Activated CD4-positive, alpha-beta T cell treated with anti-CD3 and anti-CD28 coated beads for 48 hours (primary cell): ENCODE measurements around the gene C16orf82.

ENCODE experiments used
- DNase-seq: peaks from one replicate; pipeline ENCODE4 v3.0.0-alpha.2; 2020

The C16orf82 gene

DNA sequence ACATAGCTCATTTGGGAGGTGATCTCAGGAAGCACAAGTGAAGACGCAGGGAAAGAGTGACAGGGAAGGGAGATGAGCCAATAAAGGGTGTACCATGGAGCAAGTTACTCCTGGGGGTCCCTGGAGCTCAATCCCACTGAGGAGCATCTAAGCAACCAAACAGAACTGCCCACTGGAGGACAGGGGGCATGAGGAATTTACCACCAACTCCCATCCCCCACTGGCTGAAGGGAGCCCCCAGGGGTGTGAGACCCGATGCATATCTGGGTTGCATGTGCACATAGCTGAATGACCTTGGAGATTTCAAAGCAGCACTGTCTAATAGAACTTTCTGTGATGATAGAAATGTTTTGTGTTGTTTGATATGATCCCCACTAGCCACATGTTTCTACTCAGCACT, 29.6 kb downstream of the C16orf82 start:
- DNase-seq, result no peak

GRCh38 chr16:27097800-27098230, 31.1 kb downstream of the C16orf82 start:
- no peak for DNase-seq

GRCh38 chr16:27098366-27099049, 31.8 kb downstream of the C16orf82 start:
- no peak for DNase-seq

- no peak for DNase-seq
These were observed 36.2 kb downstream of the C16orf82 start for GRCh38 chr16:27102701-27103575.

GRCh38 chr16:27103954-27104353, 37.2 kb downstream of the C16orf82 start:
- DNase-seq, result no peak

DNA sequence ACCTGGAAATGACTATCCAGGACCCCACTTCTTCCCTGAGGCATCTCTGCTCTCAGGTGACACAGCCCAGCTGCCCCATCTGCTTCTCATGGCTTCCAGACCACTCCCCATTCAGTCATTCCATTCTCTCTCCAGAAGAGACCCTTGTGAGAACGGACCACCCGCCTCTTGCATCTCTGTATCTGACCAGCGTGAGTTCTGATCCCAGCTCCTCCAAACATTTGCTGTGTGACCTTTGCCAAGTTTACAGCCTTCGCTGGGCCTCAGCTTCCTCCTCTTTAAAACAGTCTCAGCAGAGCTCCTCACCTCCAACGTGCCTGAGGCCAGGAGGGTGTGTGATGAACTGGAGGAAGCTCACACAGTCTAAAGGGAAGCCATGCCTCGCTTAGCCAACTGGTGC, 39.6 kb downstream of the C16orf82 start:
- no peak for DNase-seq

DNA sequence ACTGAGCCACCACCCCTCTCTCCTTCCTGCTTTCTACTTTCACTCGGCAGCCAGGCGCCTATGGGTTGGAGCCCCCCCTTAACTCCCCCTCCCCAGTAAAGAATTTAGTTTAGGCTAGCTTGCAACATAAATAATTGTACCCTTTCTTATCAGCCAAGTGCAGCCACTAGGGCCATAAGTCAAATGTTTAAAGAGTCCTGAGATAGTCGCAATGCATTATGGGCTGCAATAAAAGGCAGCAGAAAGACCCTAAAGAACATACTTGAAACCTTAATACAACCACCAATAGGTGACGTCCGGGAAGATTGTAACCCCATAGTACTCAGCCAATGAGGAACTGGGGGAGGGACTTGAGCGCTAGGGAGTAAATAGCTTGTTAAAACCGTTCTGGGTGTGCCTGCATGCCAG, 40.5 kb downstream of the C16orf82 start:
- no peak for DNase-seq

DNA sequence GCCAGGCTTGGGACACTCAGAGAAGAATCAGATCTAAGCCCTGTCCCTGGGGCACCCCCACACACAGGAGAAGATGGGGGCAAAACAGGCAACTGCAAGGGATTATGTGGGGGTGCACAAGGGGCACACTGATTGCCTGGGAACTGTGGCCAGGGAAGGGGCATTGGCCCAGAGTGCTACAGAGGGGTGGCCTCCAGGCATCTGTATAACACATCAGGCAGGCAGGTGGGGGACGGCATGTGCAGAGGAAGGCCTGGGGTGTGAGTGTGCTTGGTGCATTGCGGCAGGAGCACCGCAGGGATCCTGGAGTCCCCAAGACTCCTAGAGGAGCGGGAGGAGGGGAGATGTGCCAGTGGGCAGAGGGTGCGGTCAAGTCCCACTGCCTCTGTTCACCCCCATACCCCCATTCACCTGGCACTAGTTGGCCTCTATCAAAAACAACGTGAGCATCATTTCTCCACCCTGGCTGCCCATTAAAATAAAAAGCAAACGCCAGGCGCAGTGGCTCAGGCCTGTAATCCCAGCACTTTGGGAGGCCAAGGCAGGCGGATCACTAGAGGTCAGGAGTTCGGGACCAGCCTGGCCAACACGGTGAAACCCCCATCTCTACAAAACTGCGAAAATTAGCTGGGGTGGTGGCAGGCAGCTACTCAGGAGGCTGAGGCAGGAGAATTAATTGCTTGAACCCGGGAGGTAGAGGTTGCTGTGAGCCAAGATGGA, 41.5 kb downstream of the C16orf82 start:
- DNase-seq, result no peak

- DNase-seq, result no peak
These were observed 42.3 kb downstream of the C16orf82 start for GRCh38 chr16:27108826-27109665.

DNA sequence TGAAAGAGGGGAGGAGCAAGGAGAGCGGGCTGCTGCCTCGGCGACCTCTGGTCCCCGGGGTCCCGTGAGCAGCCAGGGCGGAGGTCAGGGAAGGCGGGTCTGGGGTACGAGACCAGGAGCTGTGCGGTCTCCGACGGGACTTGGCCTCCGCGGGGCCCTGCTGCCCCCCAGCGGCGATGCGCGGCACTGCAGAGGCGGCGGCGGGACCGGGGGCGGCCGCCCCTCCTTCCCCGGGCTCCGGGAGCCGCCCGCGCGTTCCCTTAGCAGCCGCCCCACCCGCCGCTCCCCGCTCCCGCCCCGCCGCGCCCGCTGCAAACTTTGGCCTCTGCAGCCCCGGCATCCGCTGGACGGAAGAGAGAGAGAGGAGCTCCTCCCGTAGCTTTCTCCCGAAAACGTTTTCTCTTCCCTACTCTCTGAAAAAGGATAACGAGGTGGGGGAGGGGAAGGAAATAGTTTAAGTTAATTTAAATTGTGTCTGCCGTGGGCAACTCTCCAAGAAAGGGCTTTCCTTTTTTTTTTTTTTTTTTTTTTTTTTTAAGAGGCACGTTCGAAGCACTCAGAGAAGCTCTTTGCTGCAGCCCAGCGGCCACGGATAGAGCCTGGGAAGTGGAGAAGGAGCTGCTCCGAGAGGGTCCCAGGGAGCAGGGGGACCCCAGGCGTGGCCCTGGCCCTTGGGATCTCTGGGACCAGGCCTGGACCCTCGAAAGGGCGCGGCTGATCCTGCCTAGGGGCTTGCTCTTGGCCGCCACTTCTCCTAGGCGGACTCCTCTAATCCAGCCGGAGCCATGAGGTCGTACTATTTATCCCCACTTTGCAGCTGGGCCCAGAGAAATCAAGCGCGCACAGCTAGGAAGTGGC, 43.2 kb downstream of the C16orf82 start:
- DNase-seq, result peak; percentile 86

- DNase-seq, result no peak
These were observed 43.8 kb downstream of the C16orf82 start for GRCh38 chr16:27110524-27110896.

- no peak for DNase-seq
These were observed 44.8 kb downstream of the C16orf82 start for GRCh38 chr16:27111486-27111885.

- no peak for DNase-seq
These were observed 45.5 kb downstream of the C16orf82 start for GRCh38 chr16:27112093-27112811.

DNA sequence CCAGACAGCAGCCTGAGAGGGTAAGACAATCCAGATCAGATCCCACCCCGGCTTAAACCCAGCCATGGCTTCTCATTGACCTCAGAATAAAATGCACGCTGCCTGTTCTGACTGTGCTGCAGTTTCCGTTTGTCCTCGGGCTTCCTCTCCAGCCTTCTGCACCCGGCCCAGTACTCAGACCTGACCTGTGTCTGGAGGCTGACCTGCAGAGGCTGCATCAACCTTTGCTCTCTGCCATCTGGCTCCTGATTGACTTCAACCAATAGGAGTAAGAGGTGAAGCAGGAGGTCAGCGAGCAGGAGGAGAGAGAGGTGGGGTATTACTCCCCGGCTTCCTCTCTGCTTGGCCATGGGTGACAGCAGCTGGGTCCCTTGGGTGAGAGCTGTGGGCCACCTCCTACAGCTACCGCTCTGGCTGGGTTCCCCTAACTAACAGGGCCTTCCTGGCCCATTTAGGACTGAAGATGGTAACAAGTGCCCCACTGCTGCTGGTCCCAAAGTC, 46.7 kb downstream of the C16orf82 start:
- no peak for DNase-seq

GRCh38 chr16:27114006-27114405, 47.3 kb downstream of the C16orf82 start:
- no peak for DNase-seq

- DNase-seq, result no peak
These were observed 51.8 kb downstream of the C16orf82 start for GRCh38 chr16:27118526-27118925.
